AG20443 (cell line): Measurements from ENCODE around the gene TFEC.
"Not testable (repeated sequence)": the region's sequence is repeated elsewhere in the genome, so short reads cannot be mapped to it uniquely, and the experiment has no call there.

Experiments used
- DNase-seq: peaks from one replicate; pipeline ENCODE4 v3.0.0; 2012; ENCODE audit warnings: low spot score, mixed read lengths

Gene TFEC

DNA sequence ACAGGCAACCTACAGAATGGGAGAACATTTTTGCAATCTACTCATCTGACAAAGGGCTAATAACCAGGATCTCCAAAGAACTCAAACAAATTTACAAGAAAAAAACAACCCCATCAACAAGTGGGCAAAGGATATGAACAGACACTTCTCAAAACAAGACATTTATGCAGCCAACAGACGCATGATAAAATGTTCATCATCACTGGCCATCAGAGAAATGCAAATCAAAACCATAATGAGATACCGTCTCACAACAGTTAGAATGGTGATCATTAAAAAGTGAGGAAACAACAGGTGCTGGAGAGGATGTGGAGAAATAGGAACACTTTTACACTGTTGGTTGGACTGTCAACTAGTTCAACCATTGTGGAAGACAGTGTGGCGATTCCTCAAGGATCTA lies 100.8 kb downstream of the TFEC start:
- not testable (repeated sequence) for DNase-seq

- DNase-seq, result no peak
Observed at GRCh38 chr7:115924411-115924810, 106.2 kb downstream of the TFEC start.

DNA sequence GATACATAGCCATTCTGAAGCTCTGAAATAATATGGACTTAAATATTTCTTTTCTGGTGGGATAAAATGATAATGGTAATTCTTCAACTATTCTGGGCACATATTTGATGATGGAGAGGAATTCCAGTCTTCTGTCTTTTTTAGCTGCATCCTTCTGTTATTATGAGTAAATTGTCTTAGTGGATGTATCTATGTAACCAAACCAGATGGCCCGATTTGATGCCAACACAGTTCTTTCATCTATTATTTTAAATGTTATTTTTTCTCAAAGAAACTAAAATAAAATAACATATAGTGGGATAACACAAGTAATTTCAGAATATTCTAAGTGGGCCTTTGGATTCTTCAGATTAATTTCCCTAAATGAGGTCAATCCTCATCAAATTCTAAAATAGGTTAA lies 110.2 kb downstream of the TFEC start:
- DNase-seq, result no peak

DNA sequence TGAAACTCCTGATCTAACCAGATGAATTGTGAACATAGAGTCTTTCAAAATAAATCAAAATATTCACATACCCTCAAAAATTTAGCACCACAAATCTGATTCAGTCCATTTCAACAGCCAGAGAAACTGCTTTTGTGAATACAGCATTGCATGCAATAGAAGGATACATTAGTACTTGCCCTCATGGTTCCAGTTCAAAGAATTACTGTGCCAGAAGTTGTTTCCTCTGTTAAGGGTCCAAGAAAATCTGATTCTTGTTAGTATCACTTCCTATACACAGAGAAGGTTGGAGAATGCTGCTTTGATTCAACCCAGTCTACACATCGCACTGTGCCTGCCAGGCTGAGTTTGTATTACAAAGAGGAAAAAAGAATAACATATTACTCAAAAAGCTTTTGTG lies 115.6 kb downstream of the TFEC start:
- no peak for DNase-seq

- no peak for DNase-seq
Observed at GRCh38 chr7:115911465-115911864, 119.1 kb downstream of the TFEC start.

DNA sequence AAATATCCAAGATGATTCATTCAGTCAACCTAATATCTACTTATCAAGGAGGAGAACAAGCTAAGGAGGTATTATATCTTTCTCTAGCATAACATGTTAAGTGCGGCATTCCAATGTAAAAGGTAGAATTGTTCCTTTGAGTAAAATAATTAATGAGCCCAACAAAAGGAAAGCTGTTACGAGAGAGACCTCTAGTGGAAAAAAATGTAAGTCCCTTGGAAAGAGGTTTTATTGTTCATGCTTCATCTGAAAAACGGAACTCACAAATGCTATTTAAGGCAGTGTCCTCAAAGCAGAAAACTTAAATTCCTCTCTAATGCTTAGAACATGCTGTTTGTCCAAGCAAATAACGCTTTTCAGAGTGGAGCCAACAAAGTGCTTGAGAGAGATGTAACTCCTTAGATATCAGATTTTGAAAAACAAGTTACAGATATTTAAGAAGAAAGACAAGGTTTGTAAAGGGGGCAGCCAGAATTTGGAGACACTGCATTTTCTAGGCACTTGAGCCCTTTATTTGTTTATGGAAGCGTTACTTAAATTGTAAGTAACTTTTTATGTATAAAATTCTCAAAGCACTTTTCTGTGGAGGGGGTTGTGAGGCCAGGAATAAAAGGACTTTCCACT lies 119.9 kb downstream of the TFEC start:
- peak; percentile 16 for DNase-seq

DNA sequence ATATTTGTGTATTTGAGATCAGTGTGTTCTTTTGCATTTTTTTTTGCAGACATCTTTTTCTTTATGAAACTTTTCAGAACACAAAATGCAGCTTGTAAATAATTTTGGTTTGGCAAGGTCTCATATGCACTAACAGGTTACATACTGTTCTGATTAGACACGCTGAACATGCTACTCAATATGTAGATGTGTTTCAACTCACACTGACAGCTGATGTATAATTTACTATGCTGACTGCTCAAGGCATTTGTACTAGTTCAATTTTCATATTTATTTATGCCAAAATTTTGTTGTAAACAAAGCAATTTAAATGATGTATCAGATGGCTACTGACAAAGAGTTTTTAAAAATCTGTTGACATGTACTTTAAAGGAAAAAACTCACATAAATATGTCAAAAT lies 123.8 kb downstream of the TFEC start:
- no peak for DNase-seq

DNA sequence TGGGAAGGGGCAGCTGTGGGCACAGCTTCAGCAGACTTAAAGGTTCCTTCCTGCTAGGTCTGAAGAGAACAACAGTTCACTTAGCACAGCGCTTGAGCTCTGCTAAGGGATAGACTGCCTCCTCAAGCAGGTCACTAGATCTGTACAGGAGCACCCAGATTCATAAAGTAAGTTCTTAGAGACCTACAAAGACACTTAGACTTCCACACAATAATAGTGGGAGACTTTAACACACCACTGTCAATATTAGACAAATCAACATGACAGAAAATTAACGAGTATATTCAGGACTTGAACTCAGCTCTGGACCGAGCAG lies 140.9 kb downstream of the TFEC start:
- DNase-seq, result no peak

GRCh38 chr7:115888981-115889668 lies 141.4 kb downstream of the TFEC start:
- no peak for DNase-seq

DNA sequence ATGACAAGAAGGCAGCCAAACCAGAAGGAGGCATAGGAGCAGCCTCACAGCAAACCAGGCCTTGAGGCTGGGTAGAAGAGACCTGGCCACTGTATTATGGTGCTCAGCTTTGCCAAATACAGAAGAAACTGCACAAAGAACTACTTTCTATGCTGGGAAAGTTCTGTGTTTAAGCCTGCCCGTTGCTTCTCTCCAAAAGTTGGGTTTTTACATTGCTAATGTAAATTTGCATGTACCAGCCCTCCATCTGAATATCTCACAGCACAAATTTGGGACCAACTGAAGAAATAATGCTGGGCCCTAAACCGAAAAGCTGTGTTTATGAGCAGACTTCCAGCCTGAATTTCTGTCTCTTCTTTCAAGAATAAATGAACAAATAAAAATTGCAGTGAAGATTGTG lies 145.0 kb downstream of the TFEC start:
- DNase-seq, result no peak
